OCI-LY1 (cell line): Measurements from ENCODE around the gene CCDC50.

Experiments
- H2AFZ ChIP-seq: fragments of 200-600 bp; sonication (generic), shearing (Covaris generic); 2 replicates; pipeline ENCODE4 v1.6.0; 2014; ENCODE audit warnings: antibody characterized with exemption, mild to moderate bottlenecking, low read length
- H3F3A ChIP-seq: fragments of 200-600 bp; sonication (generic), shearing (Covaris generic); 2 replicates; pipeline ENCODE4 v1.6.0; 2014; ENCODE audit warnings: mild to moderate bottlenecking, antibody characterized with exemption, low read length, moderate library complexity; ENCODE audit not compliant: insufficient read depth
- H3K27ac ChIP-seq: fragments of 200-600 bp; sonication (generic); 2 replicates; pipeline ENCODE4 v1.5.1; 2014; ENCODE audit warnings: low read length, mixed run types, mild to moderate bottlenecking, low read depth; ENCODE audit not compliant: poor library complexity, severe bottlenecking
- H3K27me3 ChIP-seq: fragments of 200-600 bp; sonication (generic); 2 replicates; pipeline ENCODE4 v1.6.0; 2014; ENCODE audit warnings: antibody characterized with exemption, mild to moderate bottlenecking, low read length, moderate library complexity; ENCODE audit not compliant: insufficient read depth
- H3K36me3 ChIP-seq: fragments of 200-600 bp; sonication (generic); 2 replicates; pipeline ENCODE4 v1.6.1; 2014; ENCODE audit warnings: mild to moderate bottlenecking, antibody characterized with exemption, low read length, moderate library complexity, mixed read lengths; ENCODE audit not compliant: insufficient read depth
- H3K4me1 ChIP-seq: fragments of 200-600 bp; sonication (generic); 2 replicates; pipeline ENCODE4 v1.5.1; 2014; ENCODE audit warnings: mild to moderate bottlenecking, low read length, moderate library complexity; ENCODE audit not compliant: insufficient read depth, severe bottlenecking
- H3K4me2 ChIP-seq: fragments of 200-600 bp; sonication (generic), shearing (Covaris generic); 2 replicates; pipeline ENCODE4 v1.6.1; 2014; ENCODE audit warnings: low read length
- H3K4me3 ChIP-seq: fragments of 200-600 bp; sonication (generic); 2 replicates; pipeline ENCODE4 v1.5.1; 2014; ENCODE audit warnings: low read length, low read depth, mild to moderate bottlenecking, mixed read lengths; ENCODE audit not compliant: poor library complexity, severe bottlenecking
- H3K79me2 ChIP-seq: fragments of 200-600 bp; shearing (Covaris generic); 2 replicates; pipeline ENCODE4 v1.6.1; 2016; ENCODE audit warnings: mixed run types, low read length, mixed read lengths; ENCODE audit not compliant: insufficient read depth
- H3K9ac ChIP-seq: fragments of 200-600 bp; sonication (generic), shearing (Covaris generic); 2 replicates; pipeline ENCODE4 v1.6.1; 2014; ENCODE audit warnings: mild to moderate bottlenecking, low read length, mixed read lengths
- H3K9me2 ChIP-seq: fragments of 200-600 bp; sonication (generic), shearing (Covaris generic); 2 replicates; pipeline ENCODE4 v1.6.1; 2014; ENCODE audit warnings: low read depth, mild to moderate bottlenecking, low read length, mixed read lengths
- H3K9me3 ChIP-seq: fragments of 200-600 bp; shearing (Covaris generic); 2 replicates; pipeline ENCODE4 v1.6.1; 2014; ENCODE audit warnings: low read length, mixed read lengths
- H4K20me1 ChIP-seq: fragments of 200-600 bp; sonication (generic), shearing (Covaris generic); 2 replicates; pipeline ENCODE4 v1.6.0; 2016; ENCODE audit warnings: mild to moderate bottlenecking, low read length; ENCODE audit not compliant: insufficient read depth
- CTCF ChIP-seq: fragments of 200-600 bp; sonication (generic), shearing (Covaris generic); IDR thresholded peaks from 2 replicates; pipeline ENCODE4 v1.5.1; 2017; ENCODE audit warnings: mild to moderate bottlenecking, antibody characterized with exemption, low read length, moderate library complexity, mixed read lengths
- EZH2 ChIP-seq: fragments of 200-600 bp; sonication (generic), shearing (Covaris generic); IDR thresholded peaks from 2 replicates; pipeline ENCODE4 v1.8.0; 2017; ENCODE audit warnings: borderline replicate concordance, mixed run types, mild to moderate bottlenecking, antibody characterized with exemption, low read length, moderate library complexity, mixed read lengths

Gene CCDC50

GRCh38 chr3:191431160-191431822 lies 102.1 kb downstream of the CCDC50 start:
- H3K27me3 ChIP-seq = no peaks in the 10 kb centered on the region
- H3K4me1 ChIP-seq = no peaks in the 10 kb centered on the region
- H3K36me3 ChIP-seq = no peaks in the 10 kb centered on the region
- H3K9me3 ChIP-seq = no peaks in the 10 kb centered on the region
- TF ChIP-seq CTCF (no peak), EZH2 (no peak)
- no peaks in the 10 kb centered on the region for H3F3A ChIP-seq
- no peak overlapping the region for H3K9ac ChIP-seq
- H2AFZ ChIP-seq = no peak overlapping the region
- H3K4me2 ChIP-seq = no peak overlapping the region
- no peak overlapping the region for H3K27ac ChIP-seq
- no peaks in the 10 kb centered on the region for H3K79me2 ChIP-seq
- H3K9me2 ChIP-seq = no peaks in the 10 kb centered on the region
- no peaks in the 10 kb centered on the region for H4K20me1 ChIP-seq
- H3K4me3 ChIP-seq = no peak overlapping the region

DNA sequence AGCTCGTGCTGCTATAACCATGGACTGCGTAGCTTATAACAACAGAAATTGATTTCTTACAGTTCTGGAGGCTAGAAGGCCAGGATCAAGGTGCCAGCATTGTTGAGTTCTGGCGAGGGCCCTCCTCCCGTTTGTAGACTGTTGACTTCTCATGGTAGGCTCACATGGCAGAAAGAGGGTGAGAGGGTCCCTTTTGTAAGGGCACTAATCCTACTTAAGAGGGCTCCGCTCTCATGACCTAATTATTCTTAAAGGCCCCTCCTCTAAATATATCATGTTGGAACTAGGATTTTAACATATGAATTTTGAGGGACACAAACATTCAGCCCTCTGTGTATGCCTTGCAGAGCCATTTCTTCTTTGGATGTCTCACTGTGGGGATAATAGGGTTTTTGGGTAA lies 103.0 kb downstream of the CCDC50 start:
- H3K27ac ChIP-seq = no peak overlapping the region
- no peak overlapping the region for H3K4me3 ChIP-seq
- H3K27me3 ChIP-seq = no peaks in the 10 kb centered on the region
- H3F3A ChIP-seq = no peaks in the 10 kb centered on the region
- H3K79me2 ChIP-seq = no peaks in the 10 kb centered on the region
- no peak overlapping the region for H3K4me2 ChIP-seq
- no peaks in the 10 kb centered on the region for H3K4me1 ChIP-seq
- H3K9ac ChIP-seq = no peak overlapping the region
- TF ChIP-seq CTCF (no peak), EZH2 (no peak)
- no peaks in the 10 kb centered on the region for H4K20me1 ChIP-seq
- H3K36me3 ChIP-seq = no peaks in the 10 kb centered on the region
- H3K9me3 ChIP-seq = no peaks in the 10 kb centered on the region
- H3K9me2 ChIP-seq = no peaks in the 10 kb centered on the region
- no peak overlapping the region for H2AFZ ChIP-seq

DNA sequence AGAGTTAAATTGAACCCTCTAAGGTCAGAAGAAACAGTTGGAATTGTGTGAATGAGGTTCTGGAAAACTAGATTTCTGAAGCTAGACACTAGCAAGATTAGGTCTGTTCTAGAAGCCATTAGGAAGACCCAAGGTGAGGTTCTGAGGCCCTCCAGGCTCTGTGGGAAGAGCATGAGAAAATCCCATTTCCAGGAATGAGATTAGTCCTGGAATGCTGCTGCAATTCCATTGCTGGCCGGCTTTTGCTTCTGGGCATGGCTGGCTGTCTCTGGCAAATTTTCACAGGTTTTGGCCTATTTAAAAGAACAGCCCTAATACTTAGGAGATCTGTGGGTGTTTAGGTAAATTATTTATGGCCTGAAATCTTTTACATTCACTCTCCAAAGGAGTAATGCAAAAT lies 104.8 kb downstream of the CCDC50 start:
- no peaks in the 10 kb centered on the region for H4K20me1 ChIP-seq
- no peak overlapping the region for H3K4me3 ChIP-seq
- H2AFZ ChIP-seq = no peak overlapping the region
- H3K9me3 ChIP-seq = no peaks in the 10 kb centered on the region
- no peak overlapping the region for H3K4me2 ChIP-seq
- H3F3A ChIP-seq = no peaks in the 10 kb centered on the region
- no peaks in the 10 kb centered on the region for H3K27me3 ChIP-seq
- no peak overlapping the region for H3K9ac ChIP-seq
- H3K79me2 ChIP-seq = no peaks in the 10 kb centered on the region
- no peak overlapping the region for H3K27ac ChIP-seq
- TF ChIP-seq CTCF (no peak), EZH2 (no peak)
- H3K4me1 ChIP-seq = no peaks in the 10 kb centered on the region
- H3K36me3 ChIP-seq = no peaks in the 10 kb centered on the region
- no peaks in the 10 kb centered on the region for H3K9me2 ChIP-seq
